OCI-M2 (cell line): Measurements from ENCODE around the gene IL15RA.
A peak's percentile ranks its signal among the peaks of the same experiment; 100 is the strongest.
"Not testable (repeated sequence)": the region's sequence is repeated elsewhere in the genome, so short reads cannot be mapped to it uniquely, and the experiment has no call there.

Experiments used
- DNase-seq: peaks from one replicate; lab custom pipeline; 2025; ENCODE audit not compliant: unreplicated experiment; lab: John Stamatoyannopoulos, UW

Gene IL15RA

GRCh38 chr10:5933909-5934546, 43.3 kb downstream of the IL15RA start:
- peak; percentile 21 for DNase-seq

GRCh38 chr10:5932345-5932744, 45.0 kb downstream of the IL15RA start:
- DNase-seq, result no peak

GRCh38 chr10:5930272-5930671, 47.1 kb downstream of the IL15RA start:
- DNase-seq, result no peak

GRCh38 chr10:5929442-5929841, 47.9 kb downstream of the IL15RA start:
- no peak for DNase-seq

GRCh38 chr10:5927306-5927705, 50.0 kb downstream of the IL15RA start:
- DNase-seq, result no peak

- DNase-seq, result no peak
Observed at GRCh38 chr10:5924889-5925288, 52.5 kb downstream of the IL15RA start.

GRCh38 chr10:5921746-5922145, 55.6 kb downstream of the IL15RA start:
- no peak for DNase-seq

GRCh38 chr10:5919568-5919967, 57.8 kb downstream of the IL15RA start:
- DNase-seq, result no peak

- no peak for DNase-seq
Observed at GRCh38 chr10:5918763-5919162, 58.6 kb downstream of the IL15RA start.

GRCh38 chr10:5917305-5917704, 60.0 kb downstream of the IL15RA start:
- DNase-seq, result no peak

- DNase-seq, result no peak
Observed at GRCh38 chr10:5915451-5915850, 61.9 kb downstream of the IL15RA start.

GRCh38 chr10:5913736-5914135, 63.6 kb downstream of the IL15RA start:
- DNase-seq, result no peak

GRCh38 chr10:5911670-5912069, 65.7 kb downstream of the IL15RA start:
- no peak for DNase-seq

- DNase-seq, result no peak
Observed at GRCh38 chr10:5910323-5911100, 66.8 kb downstream of the IL15RA start.

GRCh38 chr10:5908676-5909075, 68.7 kb downstream of the IL15RA start:
- not testable (repeated sequence) for DNase-seq

- DNase-seq, result no peak
Observed at GRCh38 chr10:5906651-5907050, 70.7 kb downstream of the IL15RA start.

- no peak for DNase-seq
Observed at GRCh38 chr10:5905854-5906507, 71.4 kb downstream of the IL15RA start.

GRCh38 chr10:5904227-5904626, 73.1 kb downstream of the IL15RA start:
- no peak for DNase-seq

GRCh38 chr10:5903563-5903962, 73.8 kb downstream of the IL15RA start:
- DNase-seq, result no peak

GRCh38 chr10:5902511-5903274, 74.7 kb downstream of the IL15RA start:
- DNase-seq, result no peak
